ENCODE measurements around the gene SMARCE1.

Gene SMARCE1

GRCh38 chr17:40647624-40648383, at the start of gene SMARCE1:
Gene SMARCE1 (minus strand): TSS chr17:40647818. CDS start chr17:40645802, 2,016 bp downstream.
- peak; percentile 29 to 60 (median 48) for DNase-seq (ENCODE audit: low read depth in 3 of 3, low spot score in 1 of 3)

GRCh38 chr17:40697297-40697696, 49.7 kb upstream of the SMARCE1 start:
- DNase-seq (ENCODE audit: low read depth in 3 of 3, low spot score in 1 of 3) = no peak

- no peak for DNase-seq (ENCODE audit: low read depth in 3 of 3, low spot score in 1 of 3)
Measured at GRCh38 chr17:40696651-40697072, 49.0 kb upstream of the SMARCE1 start.

- no peak for DNase-seq (ENCODE audit: low read depth in 3 of 3, low spot score in 1 of 3)
Measured at GRCh38 chr17:40695874-40696472, 48.4 kb upstream of the SMARCE1 start.

GRCh38 chr17:40694584-40694983, 47.0 kb upstream of the SMARCE1 start:
- DNase-seq (ENCODE audit: low read depth in 3 of 3, low spot score in 1 of 3) = no peak

GRCh38 chr17:40687106-40687505, 39.5 kb upstream of the SMARCE1 start:
- DNase-seq (ENCODE audit: low read depth in 3 of 3, low spot score in 1 of 3) = no peak

- no peak for DNase-seq (ENCODE audit: low read depth in 3 of 3, low spot score in 1 of 3)
Measured at GRCh38 chr17:40686192-40686591, 38.6 kb upstream of the SMARCE1 start.

GRCh38 chr17:40680998-40681397, 33.4 kb upstream of the SMARCE1 start:
- DNase-seq (ENCODE audit: low read depth in 3 of 3, low spot score in 1 of 3) = no peak

- DNase-seq (ENCODE audit: low read depth in 3 of 3, low spot score in 1 of 3) = no peak
Measured at GRCh38 chr17:40679523-40679907, 31.9 kb upstream of the SMARCE1 start.

- no peak for DNase-seq (ENCODE audit: low read depth in 3 of 3, low spot score in 1 of 3)
Measured at GRCh38 chr17:40678902-40679522, 31.4 kb upstream of the SMARCE1 start.

GRCh38 chr17:40675905-40676304, 28.3 kb upstream of the SMARCE1 start:
- no peak for DNase-seq (ENCODE audit: low read depth in 3 of 3, low spot score in 1 of 3)

- DNase-seq (ENCODE audit: low read depth in 3 of 3, low spot score in 1 of 3) = no peak
Measured at GRCh38 chr17:40672654-40673053, 25.0 kb upstream of the SMARCE1 start.

GRCh38 chr17:40671282-40671681, 23.7 kb upstream of the SMARCE1 start:
- DNase-seq (ENCODE audit: low read depth in 3 of 3, low spot score in 1 of 3) = no peak

GRCh38 chr17:40666331-40666730, 18.7 kb upstream of the SMARCE1 start:
- DNase-seq (ENCODE audit: low read depth in 3 of 3, low spot score in 1 of 3) = no peak

- no peak for DNase-seq (ENCODE audit: low read depth in 3 of 3, low spot score in 1 of 3)
Measured at GRCh38 chr17:40664582-40665333, 17.1 kb upstream of the SMARCE1 start, which contains the start of gene KRT222. Gene KRT222 (minus strand): TSS chr17:40665177. CDS start chr17:40665099, 78 bp downstream.

GRCh38 chr17:40663252-40663651, 15.6 kb upstream of the SMARCE1 start:
- DNase-seq (ENCODE audit: low read depth in 3 of 3, low spot score in 1 of 3) = no peak

- no peak for DNase-seq (ENCODE audit: low read depth in 3 of 3, low spot score in 1 of 3)
Measured at GRCh38 chr17:40659911-40660310, 12.3 kb upstream of the SMARCE1 start.

GRCh38 chr17:40658396-40658795, 10.8 kb upstream of the SMARCE1 start:
- DNase-seq (ENCODE audit: low read depth in 3 of 3, low spot score in 1 of 3) = no peak

- no peak for DNase-seq (ENCODE audit: low read depth in 3 of 3, low spot score in 1 of 3)
Measured at GRCh38 chr17:40651939-40652338, 4.3 kb upstream of the SMARCE1 start.

- peak in 1 of 3 donors; percentile 3 for DNase-seq (ENCODE audit: low read depth in 3 of 3, low spot score in 1 of 3)
Measured at GRCh38 chr17:40648384-40648968, 858 bp upstream of the SMARCE1 start.

Data from stimulated activated CD4-positive, alpha-beta T cell treated with anti-CD3 and anti-CD28 coated beads, TNF-alpha, amount 100 ng/mL, for 1 hour (primary cell).